NOMO-1 treated with dmso at 0.1 percent for 144 hours (cell line): ENCODE data around the gene TYMP.
A peak's percentile ranks its signal among the peaks of the same experiment; 100 is the strongest.

Source experiments
- DNase-seq: peaks from one replicate; lab custom pipeline; 2025; ENCODE audit not compliant: unreplicated experiment; lab: John Stamatoyannopoulos, UW

The TYMP gene

DNA sequence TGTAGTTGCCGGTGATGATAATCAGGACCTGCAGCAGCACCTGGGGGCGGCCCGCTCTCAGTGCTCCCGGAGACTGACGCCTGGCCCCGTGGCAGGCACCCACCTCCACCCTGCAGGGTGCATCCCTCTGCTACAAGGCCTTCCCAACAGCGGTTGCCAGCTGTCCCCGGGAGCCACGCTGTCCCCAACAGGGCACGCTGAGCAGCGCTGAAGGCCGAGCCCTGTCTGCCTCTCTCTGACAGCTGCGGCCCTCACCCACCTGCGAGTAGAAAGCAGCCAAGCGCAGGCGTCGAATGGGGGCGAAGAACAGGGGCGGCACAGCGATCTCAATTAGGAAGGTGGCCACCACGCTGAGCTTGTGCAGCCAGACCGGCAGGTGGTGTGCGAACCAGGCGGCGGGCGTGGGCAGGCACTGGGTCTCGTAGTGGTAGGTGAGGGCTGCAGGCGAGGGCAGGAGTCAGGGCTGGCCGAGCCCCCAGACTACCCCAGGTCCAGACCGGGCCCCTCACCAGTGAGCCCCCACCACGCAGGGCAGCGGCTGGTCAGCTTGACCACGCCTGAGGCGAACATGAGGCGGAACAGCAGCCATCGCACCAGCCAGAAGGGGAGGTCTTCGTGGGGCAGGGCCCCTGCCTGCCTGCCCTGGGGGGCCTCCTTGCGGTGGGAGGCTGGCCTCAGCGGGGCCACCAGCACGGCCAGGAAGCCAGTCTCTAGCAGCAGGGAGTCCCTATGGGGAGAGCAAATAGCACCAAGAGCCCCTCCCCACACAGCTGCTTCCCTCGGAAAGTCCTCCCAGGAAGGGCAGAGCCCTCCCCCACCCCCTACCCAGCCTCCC, 23.8 kb downstream of the TYMP start:
- no peak for DNase-seq

- no peak for DNase-seq
Measured at GRCh38 chr22:50505276-50505775, 24.5 kb downstream of the TYMP start.

DNA sequence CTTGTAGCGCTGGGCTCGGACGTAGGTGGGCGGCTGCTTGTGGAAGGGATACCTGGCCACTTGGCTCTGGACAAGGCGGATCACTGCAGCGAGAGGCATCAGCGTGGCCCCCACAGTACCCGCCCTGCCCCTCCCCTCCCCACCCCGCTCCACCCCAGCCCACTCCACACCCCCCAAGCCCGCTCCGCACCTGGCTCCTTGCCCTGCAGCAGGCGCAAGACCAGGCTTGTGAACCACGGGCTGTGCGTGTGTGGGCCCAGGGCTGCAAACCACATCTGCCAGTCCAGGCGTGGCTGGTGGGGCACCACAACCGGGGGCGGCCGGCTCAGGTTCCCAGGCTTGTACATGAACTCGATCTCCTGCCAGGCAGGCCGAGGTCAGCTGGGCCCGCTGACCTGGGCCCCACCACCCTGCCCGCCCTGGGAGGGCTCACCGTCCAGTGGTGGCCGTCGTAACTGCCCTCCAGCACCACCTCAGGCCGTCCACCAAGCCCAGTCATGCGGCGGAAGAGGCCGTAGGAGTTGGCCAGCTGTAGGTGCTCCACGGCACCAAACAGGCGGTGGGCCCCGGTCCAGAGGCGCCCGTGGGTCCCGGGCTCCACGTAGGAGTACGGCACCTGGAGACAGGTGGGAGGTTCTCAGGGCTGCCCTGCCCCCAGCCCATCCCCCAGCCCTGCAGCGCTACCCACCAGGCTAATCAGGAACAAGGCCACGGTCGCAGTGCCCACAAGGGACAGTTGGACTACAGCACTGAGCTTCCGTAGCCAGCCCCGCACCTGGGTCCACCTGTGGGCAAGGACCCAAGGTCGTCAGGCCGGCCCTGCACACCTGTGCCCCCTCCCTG, 25.2 kb downstream of the TYMP start:
- DNase-seq, result no peak

DNA sequence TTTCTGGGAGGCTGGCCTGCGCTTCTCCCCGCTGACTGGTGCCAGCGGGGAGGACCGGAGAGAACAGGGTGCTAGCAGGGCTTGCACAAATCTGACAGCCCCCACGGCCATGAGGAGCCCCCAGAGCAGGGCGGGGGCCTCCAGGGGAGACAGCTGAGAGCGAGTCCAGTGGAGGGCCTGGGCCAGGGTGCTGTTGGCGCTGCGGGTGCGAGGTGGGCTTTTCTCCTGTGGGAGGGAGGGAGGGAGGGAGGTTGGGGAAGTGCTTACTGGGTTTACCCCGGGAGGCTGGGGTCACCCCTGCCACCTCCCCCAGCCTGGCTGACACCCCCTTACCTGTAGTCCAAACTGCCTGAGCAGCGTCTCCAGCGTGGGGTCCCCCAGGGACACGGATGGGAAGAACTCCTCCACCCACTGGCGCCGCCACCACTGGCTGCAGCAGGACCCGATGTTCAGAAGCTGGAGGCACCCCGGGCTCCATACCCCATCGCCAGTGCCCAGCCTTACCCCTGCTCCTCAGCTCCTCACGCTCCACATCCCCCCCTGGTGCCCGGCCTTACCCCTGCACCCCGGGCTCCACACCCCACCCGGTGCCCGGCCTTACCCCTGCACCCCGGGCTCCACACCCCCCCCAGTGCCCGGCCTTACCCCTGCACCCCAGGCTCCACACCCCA, 26.2 kb downstream of the TYMP start:
- DNase-seq, result no peak

DNA sequence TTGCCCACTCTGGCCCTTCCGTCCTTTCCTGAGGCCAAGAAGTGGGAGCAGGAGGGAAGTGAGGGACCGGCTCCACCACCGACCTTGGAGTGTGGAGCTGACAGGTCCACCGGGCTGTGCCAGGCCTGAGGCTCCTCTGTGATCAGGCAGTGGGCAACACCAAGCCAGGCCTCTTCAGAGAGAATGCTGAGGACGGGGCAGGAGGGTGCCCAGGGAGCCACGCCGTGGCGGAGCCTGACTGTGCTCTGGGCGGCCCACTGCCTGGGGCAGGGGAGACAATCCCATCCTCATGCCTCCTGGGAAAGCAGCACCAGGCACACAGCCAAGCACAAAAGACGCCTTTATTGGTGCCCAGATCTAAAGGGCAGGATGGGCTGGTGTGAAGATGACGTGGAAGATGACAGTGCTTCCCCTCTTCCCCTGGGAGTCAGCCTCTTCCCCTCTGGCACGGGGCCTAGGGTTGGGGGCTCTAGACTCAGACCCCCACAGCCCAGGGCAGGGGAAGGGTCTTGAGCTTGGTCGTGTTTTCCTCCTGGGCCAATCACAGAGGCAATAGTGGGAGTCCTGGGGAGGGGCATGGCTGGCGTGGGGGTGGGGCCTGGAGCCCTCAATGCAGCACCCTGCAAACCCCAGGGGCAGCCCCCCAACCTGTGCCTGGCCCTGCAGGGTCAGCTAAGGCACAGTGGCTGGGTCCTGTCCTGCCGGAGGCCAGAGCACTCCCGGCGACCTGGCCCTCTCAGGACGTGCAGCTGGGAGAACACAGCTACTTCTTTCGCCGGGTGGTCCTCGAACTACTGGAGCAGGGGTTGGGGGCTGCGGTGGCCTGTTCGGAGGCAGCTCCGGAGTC, 27.0 kb downstream of the TYMP start:
- no peak for DNase-seq

DNA sequence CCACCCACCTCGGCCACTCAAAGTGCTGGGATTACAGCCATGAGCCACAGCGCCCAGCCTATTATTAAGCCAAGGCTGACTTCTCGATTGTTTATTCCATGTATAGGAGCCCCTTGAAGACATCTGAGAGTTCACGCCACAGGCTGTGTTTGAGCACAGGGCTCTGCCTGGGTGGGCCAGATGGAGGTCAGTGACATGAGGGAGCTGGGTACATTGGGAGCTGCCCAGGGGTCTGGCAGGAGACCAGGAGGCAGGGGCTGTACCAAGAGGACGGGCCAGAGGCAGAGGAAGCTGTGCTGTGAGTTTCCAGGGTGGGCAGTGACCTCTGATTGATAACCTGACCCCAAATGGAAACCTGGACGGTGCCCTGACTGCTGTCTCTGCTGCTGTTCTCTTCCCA, 27.7 kb downstream of the TYMP start:
- DNase-seq, result no peak

DNA sequence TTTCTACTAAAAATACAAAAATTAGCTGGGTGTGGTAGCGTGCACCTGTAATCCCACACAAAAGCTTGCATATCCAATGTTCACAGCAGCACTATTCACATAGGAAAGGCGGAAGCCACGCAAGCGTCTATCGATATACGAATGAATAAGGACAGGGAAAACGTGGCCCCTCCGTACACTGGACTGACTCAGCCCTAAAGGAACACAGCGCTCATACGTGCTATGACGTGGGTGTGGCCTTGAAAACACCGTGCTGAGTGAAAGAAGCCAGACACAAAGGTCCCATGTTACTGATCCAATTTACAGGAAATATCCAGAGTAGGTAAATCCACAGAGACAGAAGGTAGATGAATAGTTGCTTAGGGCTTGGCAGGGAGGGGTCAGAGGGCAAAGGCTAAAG, 29.4 kb downstream of the TYMP start:
- no peak for DNase-seq

- peak; percentile 39 for DNase-seq
Measured at GRCh38 chr22:50498322-50498890, 31.4 kb downstream of the TYMP start.

DNA sequence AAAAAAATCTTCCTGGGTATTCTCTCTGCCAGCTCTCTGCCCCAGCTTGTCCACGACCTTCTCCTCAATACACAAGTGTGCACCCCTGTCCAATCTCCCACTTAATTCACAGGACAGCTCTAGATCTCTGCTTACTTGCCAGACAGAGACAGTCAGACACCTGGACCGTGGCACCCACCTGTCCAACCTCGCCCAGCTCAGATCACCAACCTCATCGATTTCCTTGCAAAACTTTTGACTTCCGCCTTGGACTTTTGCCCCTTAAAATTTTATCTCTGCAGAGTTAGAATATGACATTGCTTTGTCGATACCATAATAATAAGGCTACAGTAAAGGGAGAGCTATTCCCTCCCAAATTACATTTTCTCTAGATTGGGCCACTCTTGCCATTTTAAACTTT, 32.7 kb downstream of the TYMP start:
- no peak for DNase-seq

GRCh38 chr22:50490531-50491308, 39.1 kb downstream of the TYMP start:
- DNase-seq, result no peak

- no peak for DNase-seq
Measured at GRCh38 chr22:50489363-50490243, 40.2 kb downstream of the TYMP start.

- DNase-seq, result no peak
Measured at GRCh38 chr22:50488886-50489285, 40.9 kb downstream of the TYMP start.

DNA sequence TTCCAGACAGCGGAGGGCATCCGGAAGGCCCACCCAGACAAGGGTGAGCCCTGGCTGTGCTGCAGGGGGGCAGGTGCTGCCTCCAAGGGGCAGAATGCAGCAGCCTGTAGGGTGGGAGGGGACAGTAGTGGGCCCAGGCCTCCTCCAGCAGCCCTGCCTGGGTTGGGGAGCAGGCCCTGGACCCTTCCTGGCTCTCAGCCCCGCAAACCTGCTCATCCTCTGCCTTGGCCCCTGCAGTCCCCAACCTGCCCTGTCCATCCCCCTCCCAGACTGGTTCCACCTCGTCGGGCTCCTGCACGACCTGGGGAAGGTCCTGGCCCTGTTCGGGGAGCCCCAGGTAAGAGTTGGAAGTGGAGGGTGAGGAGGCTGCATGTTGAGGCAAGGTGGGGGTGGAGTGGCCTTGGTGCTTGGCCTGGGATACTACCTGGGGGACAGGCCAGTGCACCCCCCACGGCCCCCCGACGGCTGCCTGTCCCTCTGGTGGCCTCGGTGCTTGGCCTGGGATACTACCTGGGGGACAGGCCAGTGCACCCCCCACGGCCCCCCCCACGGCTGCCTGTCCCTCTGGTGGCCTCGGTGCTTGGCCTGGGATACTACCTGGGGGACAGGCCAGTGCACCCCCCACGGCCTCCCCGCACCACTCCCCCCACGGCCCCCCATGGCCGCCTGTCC, 41.7 kb downstream of the TYMP start:
- DNase-seq, result no peak

DNA sequence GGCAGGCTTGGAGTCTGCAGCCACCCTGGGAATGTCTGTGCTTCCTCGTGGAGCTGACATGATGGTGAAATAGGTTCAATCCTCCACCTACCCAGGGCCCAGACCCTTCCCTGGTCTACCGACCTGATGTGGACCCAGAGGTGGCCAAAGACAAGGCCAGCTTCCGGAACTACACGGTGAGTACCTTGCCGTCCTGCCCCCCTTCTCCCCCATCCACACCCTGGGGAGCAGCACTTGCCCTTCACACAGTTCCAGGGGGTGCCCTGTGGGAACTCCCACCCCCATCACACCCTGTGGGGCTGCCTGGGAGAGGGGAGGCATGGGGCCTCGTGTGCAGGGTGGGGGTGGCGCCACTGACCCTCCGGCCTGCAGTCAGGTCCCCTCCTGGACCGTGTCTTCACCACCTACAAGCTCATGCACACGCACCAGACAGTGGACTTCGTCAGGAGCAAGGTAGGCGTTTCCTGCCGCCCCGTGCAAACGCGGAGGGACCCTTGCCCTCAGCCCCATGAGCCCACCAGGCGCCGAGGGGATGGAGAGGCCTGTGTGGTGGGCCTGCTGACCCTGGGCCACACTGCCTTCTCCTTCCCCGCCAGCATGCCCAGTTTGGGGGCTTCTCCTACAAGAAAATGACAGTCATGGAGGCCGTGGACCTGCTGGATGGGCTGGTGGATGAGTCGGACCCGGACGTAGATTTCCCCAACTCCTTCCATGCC, 42.4 kb downstream of the TYMP start:
- DNase-seq, result no peak

- no peak for DNase-seq
Measured at GRCh38 chr22:50486561-50487289, 43.1 kb downstream of the TYMP start, which contains the start of gene MIOX. TSS of gene MIOX (plus strand) at chr22:50486859. CDS start at chr22:50486898, 39 bp downstream.
